ENCODE data around the gene ZNF462. TPM values are rescaled to one million over a fixed set of nuclear protein-coding genes. Genes with fewer than 3 reads are reported as not detected.

ZNF462 gene
- total and polyA plus RNA-seq, 7 donors = 2.0 to 102 (median 16.3) TPM

DNA sequence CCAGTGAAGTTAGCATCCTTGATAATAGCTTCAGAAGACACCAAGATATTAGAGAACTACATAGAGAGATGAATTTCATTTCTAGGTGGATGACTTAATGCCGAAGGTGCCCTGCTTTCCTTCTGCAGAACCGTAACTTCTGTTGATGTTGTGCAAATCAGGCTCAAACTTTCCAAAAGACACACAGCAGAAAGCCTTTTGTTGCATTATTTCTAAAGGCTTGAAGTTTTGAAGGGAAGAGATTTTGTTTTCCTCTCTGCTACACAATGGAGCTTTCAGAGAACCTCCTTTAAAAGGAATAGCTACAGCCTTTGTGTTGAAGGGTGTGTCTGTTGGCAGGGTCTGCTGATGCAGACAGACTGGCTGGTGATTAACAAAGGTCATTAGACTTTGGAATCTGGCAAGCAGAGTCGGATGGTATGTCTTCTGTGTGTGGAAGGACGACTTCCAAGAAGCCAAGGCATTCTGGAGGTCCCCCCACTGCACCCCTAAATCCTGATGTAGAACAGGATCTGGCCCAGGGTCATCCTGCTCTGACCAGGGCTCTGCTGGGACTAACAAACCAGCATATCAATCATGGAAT, 57.8 kb downstream of the ZNF462 start:
- H3K4me3 ChIP-seq = peak overlapping the region; percentile 56
- TF ChIP-seq CTCF (IDR thresholded peaks at IDR 0.05) = no peak
- peaks cover 2 to 26% of the 10 kb centered on the region in 2 donors for H3K36me3 ChIP-seq (ENCODE audit: insufficient read depth in 1 of 2, low read depth in 1 of 2)
- peak overlapping the region; percentile 92 for H3K27ac ChIP-seq
- intact Hi-C loops (cut with DNase I) = loop anchor here in 1 of 2 donors (5.0 kb wide), 1 partner anchor 33 kb away; no protein-coding TSS in a partner anchor
- peaks cover 54% of the 10 kb centered on the region for H3K4me1 ChIP-seq
- no peaks in the 10 kb centered on the region for H3K27me3 ChIP-seq (ENCODE audit: insufficient read depth in 3 of 3, low read length in 2 of 3)
- WGBS, 3 donors = 30 to 41% (median 34%) methylated on average over 4 of the region's 4 CpGs
- no peaks in the 10 kb centered on the region for H3K9me3 ChIP-seq
- peak in 2 of 4 donors; percentile 14 to 21 for ATAC-seq
- no peak for DNase-seq

DNA sequence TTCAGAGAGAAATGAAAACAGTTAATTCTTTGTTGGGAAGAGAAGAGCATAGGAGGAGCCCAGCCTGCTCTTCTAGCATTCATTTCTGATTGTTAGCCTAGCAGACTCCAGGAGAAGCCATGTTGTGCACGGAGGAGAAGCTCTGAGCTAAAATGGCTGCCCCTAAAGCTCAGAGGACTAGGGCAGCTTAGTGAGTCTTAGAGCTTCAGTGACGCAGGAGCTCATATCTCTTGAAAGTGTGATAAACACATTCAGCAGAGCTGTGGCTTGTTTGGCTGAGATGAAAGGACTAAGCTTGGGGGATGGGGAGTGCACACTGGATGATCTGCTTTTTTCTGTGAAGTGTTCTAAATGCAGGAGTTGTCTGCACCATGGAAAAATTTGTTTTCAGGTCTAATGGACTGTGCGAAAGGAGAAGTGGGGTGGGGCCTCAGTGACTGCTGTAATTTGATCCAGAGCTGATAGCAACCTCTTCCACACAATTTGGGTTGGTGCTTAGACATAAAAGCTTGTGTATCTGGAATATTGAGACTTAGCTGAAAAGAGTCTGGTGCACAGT, 58.5 kb downstream of the ZNF462 start:
- no peak for DNase-seq
- H3K9me3 ChIP-seq = no peaks in the 10 kb centered on the region
- peak; percentile 49 to 71 (median 67) for ATAC-seq
- peak overlapping the region; percentile 56 for H3K4me3 ChIP-seq
- no peak for TF ChIP-seq CTCF (IDR thresholded peaks at IDR 0.05)
- H3K27ac ChIP-seq = peak overlapping the region; percentile 92
- WGBS, 3 donors = 16 to 31% (median 18%) methylated on average over 3 of the region's 3 CpGs
- intact Hi-C loops (cut with DNase I) = loop anchor here in 1 of 2 donors (5.0 kb wide), 1 partner anchor 34 kb away; no protein-coding TSS in a partner anchor
- peaks cover 49% of the 10 kb centered on the region for H3K4me1 ChIP-seq
- no peaks in the 10 kb centered on the region for H3K27me3 ChIP-seq (ENCODE audit: insufficient read depth in 3 of 3, low read length in 2 of 3)
- peaks cover 2 to 33% of the 10 kb centered on the region in 2 donors for H3K36me3 ChIP-seq (ENCODE audit: insufficient read depth in 1 of 2, low read depth in 1 of 2)

DNA sequence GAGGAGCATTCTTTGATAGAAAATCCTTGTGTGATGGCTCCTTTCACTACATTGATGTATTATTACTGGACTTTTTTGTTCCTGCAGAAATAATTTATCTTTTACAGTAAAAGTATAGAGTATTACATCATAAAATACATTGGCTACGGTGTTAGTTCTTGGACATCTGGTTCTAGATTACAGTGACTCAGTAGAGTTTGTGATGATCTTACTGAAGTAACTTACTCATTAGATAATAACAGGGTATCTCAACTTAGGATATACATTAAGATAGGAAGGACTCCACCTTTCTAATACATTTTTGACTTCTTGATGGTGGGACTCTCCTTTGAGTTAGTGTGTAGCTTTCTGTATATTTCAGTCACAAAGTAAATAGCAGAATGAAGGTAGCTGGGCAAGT, 59.1 kb downstream of the ZNF462 start:
- Histone ChIP-seq H3K27ac (peak overlapping the region; percentile 92), H3K36me3 (ENCODE audit: insufficient read depth in 1 of 2, low read depth in 1 of 2) (peaks cover 2 to 39% of the 10 kb centered on the region in 2 donors), H3K4me3 (peak overlapping the region; percentile 56), H3K27me3 (ENCODE audit: insufficient read depth in 3 of 3, low read length in 2 of 3) (no peaks in the 10 kb centered on the region), H3K4me1 (peaks cover 43% of the 10 kb centered on the region), H3K9me3 (no peaks in the 10 kb centered on the region)
- 25 to 43% (median 30%) methylated on average over 1 of the region's 1 CpG for WGBS, 3 donors
- DNase-seq (no peak), ATAC-seq (peak in 1 of 4 donors; percentile 7)
- TF ChIP-seq CTCF (IDR thresholded peaks at IDR 0.05) = no peak
- intact Hi-C loops (cut with DNase I) = loop anchor here in 1 of 2 donors (5.0 kb wide), 1 partner anchor 35 kb away; no protein-coding TSS in a partner anchor

GRCh38 chr9:106925392-106925791, 62.4 kb downstream of the ZNF462 start:
- peaks cover 23% of the 10 kb centered on the region for H3K4me1 ChIP-seq
- ATAC-seq (no peak), DNase-seq (no peak)
- H3K27ac ChIP-seq = no peak overlapping the region
- H3K36me3 ChIP-seq (ENCODE audit: insufficient read depth in 1 of 2, low read depth in 1 of 2) = peaks cover 2 to 72% of the 10 kb centered on the region in 2 donors
- intact Hi-C loops (cut with DNase I) = no loop called here
- 97 to 99% (median 99%) methylated on average over 7 of the region's 7 CpGs for WGBS, 3 donors
- no peaks in the 10 kb centered on the region for H3K9me3 ChIP-seq
- H3K27me3 ChIP-seq (ENCODE audit: insufficient read depth in 3 of 3, low read length in 2 of 3) = no peaks in the 10 kb centered on the region
- H3K4me3 ChIP-seq = no peak overlapping the region
- TF ChIP-seq CTCF (IDR thresholded peaks at IDR 0.05) = no peak

All from psoas muscle (tissue), 8 donors.